ENCODE data around the gene TGIF1. TPM values are rescaled to one million over a fixed set of nuclear protein-coding genes. Genes with fewer than 3 reads are reported as not detected.

TGIF1 gene
- polyA plus RNA-seq, 3 donors from 2014 or later: 16.0 to 31.7 (median 18.3) TPM

DNA sequence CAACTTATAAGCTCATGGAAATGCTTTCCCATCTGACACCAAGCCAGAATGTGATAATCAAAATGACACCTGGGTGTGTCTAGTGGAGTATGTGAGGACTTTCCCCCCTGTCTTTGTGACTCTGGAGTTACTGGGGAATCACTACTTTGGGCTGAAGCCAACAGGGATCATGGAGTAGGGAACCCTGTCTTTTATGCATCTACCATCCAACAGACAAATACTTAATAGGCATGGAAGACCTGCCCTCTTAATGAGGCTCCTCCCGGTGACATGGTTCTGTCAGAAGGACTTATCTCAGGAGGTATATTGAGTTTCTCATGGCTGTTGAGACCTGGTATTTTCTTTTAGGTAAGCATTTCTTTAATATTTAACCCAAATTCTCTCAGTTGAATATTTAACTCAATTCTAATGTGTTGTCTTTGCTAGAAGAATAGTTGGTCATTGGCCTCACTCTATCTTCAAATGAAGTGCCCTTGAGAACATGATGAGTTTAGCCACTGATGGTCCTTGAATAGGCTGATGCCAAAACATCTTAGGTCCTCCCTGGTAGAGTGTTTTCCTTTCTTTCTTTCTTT lies 42.1 kb downstream of the TGIF1 start:
- H3K27ac Mint-ChIP-seq: no peak overlapping the region
- H3K36me3 Mint-ChIP-seq: no peaks in the 10 kb centered on the region
- DNase-seq: no peak
- peaks cover 0 to 7% of the 10 kb centered on the region in 2 donors for H3K4me1 Mint-ChIP-seq
- H3K9me3 Mint-ChIP-seq: no peaks in the 10 kb centered on the region
- H3K4me3 Mint-ChIP-seq: no peak overlapping the region
- peaks cover 2 to 14% (median 3%) of the 10 kb centered on the region in 3 donors for H3K27me3 Mint-ChIP-seq (ENCODE audit: low read depth in 3 of 3)

DNA sequence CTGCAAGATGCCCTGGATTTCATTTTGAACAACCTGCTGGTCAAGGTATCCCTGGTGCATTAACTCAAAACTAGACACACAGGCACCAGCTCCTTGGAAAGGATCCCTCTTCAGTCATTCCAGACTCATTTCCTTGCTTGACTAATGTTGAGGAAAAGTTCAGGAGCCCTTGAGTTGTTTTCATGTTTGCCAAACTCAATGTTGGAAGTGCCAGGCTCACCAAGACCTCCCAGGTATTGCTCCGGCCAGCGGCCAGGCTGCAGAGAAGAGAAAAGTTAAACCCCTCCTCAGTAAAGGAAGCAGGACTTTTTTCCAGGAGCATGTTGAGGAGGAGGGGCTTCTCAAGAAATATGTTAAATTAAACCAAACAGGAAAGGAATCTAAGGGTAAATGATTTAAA lies 42.7 kb downstream of the TGIF1 start:
- no peak overlapping the region for H3K4me3 Mint-ChIP-seq

GRCh38 chr18:3493501-3494244 lies 43.7 kb downstream of the TGIF1 start:
- H3K4me1 Mint-ChIP-seq: peaks cover 3 to 17% of the 10 kb centered on the region in 2 donors
- H3K9me3 Mint-ChIP-seq: no peaks in the 10 kb centered on the region
- no peak overlapping the region for H3K4me3 Mint-ChIP-seq
- no peaks in the 10 kb centered on the region for H3K36me3 Mint-ChIP-seq
- no peak overlapping the region for H3K27ac Mint-ChIP-seq
- no peak for DNase-seq
- H3K27me3 Mint-ChIP-seq (ENCODE audit: low read depth in 3 of 3): peaks cover 8 to 19% (median 10%) of the 10 kb centered on the region in 3 donors

More for the DNA sequence above, 42.7 kb downstream of the TGIF1 start:
- DNase-seq: no peak
- Mint-ChIP-seq H3K27ac (no peak overlapping the region), H3K4me1 (peaks cover 0 to 7% of the 10 kb centered on the region in 2 donors), H3K9me3 (no peaks in the 10 kb centered on the region), H3K27me3 (ENCODE audit: low read depth in 3 of 3) (peaks cover 2 to 14% (median 3%) of the 10 kb centered on the region in 3 donors), H3K36me3 (no peaks in the 10 kb centered on the region)

DNA sequence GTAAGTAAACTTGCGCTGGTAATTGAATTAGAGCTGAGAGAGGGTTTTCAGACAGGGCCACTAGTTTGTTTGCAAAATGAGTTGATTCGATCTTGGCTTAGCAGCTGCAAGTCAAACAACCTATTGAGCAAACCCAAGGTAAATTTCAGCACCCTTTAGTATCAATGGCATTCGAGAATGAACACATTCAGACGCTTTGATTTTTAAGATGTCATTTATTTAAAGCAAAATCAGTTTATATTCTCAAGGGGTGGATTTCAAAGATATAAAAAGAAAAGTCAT lies 44.2 kb downstream of the TGIF1 start:
- Mint-ChIP-seq H3K27ac (no peak overlapping the region), H3K9me3 (no peaks in the 10 kb centered on the region), H3K4me3 (no peak overlapping the region), H3K27me3 (ENCODE audit: low read depth in 3 of 3) (peaks cover 10 to 19% (median 12%) of the 10 kb centered on the region in 3 donors), H3K36me3 (no peaks in the 10 kb centered on the region), H3K4me1 (peaks cover 4 to 21% of the 10 kb centered on the region in 2 donors)
- DNase-seq: no peak

GRCh38 chr18:3494569-3494968 lies 44.6 kb downstream of the TGIF1 start:
- Mint-ChIP-seq H3K36me3 (no peaks in the 10 kb centered on the region), H3K27ac (no peak overlapping the region), H3K4me1 (peaks cover 6 to 25% of the 10 kb centered on the region in 2 donors), H3K27me3 (ENCODE audit: low read depth in 3 of 3) (peaks cover 14 to 21% (median 16%) of the 10 kb centered on the region in 3 donors), H3K9me3 (no peaks in the 10 kb centered on the region), H3K4me3 (no peak overlapping the region)
- DNase-seq: no peak

DNA sequence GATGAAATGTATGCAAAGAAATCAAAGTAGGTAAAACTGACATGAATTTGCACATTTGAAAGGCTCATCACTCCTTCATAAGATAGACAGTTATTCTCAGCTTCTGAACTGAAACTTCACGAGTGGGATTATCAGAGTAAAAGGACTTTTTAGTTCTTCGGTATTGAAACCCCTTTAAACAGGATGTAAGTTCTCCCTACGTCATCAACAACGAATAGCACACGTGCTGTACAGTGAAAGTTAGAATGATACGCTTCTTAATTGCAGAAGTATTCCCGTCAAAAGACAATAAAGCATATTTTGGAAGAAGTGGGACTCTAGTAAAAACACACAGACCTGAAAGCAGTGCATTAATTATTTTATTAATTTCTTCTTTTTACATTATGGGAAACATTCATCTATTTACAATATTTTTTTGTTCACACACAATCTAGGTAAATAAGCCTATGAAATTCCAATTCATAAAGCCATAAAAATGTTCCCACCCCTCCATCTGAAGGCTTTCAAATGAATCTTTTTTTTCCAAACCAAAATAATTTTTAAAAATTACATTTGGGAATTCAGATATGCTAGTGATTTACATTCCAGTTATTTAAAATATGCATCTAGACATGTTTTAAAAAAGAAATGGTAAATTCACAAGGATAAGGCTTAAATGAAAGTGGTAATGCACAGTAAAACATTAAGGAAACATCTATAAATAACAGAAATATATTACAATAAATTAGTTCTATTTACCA lies 45.9 kb downstream of the TGIF1 start:
- no peak for DNase-seq
- peaks cover 12 to 32% (median 22%) of the 10 kb centered on the region in 3 donors for H3K27me3 Mint-ChIP-seq (ENCODE audit: low read depth in 3 of 3)
- no peaks in the 10 kb centered on the region for H3K9me3 Mint-ChIP-seq
- no peaks in the 10 kb centered on the region for H3K36me3 Mint-ChIP-seq
- no peak overlapping the region for H3K27ac Mint-ChIP-seq
- peaks cover 11 to 29% of the 10 kb centered on the region in 2 donors for H3K4me1 Mint-ChIP-seq
- H3K4me3 Mint-ChIP-seq: no peak overlapping the region

DNA sequence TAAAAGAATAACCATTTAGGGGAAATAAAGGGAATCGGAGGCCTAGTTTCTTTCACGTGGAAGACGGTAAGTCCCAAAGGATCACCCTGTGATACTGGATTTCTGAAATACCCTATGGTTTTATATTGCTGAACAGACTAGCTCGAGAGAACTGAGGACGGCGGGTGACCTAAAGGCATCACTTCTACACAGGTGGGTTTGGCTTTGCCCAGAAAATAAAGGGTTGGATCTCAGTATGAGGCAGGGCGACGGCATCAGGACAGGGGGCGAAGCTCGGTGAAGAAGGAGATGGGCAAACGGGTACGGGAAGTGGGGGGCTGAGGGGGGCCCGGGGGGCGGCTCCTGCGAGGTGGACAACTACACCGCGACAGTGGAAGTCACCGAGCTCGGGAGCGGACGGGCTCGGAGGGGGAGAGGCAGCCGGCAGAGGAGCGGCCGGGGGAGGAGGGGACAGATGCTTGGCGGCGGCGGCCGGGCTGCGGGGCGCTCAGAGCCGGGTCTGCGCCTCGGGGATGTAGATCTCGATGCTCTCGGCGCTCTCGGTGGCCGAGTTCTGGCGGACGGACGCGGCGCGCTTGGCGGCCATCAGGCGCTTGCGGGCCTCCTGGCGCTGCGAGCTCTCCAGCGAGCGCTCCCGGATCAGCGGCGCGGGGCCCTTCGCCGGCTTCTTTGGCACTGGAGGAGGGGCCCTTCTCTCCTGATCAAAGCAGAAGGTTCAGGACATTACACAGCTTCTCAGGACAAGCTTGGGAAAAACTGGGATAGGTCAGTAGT lies 48.9 kb downstream of the TGIF1 start:
- DNase-seq: peak in 2 of 3 donors; percentile 5 to 21
- Mint-ChIP-seq H3K4me1 (peaks cover 11 to 22% of the 10 kb centered on the region in 2 donors), H3K27ac (no peak overlapping the region), H3K27me3 (ENCODE audit: low read depth in 3 of 3) (peaks cover 15 to 28% (median 22%) of the 10 kb centered on the region in 3 donors), H3K4me3 (peak overlapping the region; percentile 65 to 76 (median 70)), H3K9me3 (no peaks in the 10 kb centered on the region), H3K36me3 (no peaks in the 10 kb centered on the region)

- H3K36me3 Mint-ChIP-seq: no peaks in the 10 kb centered on the region
- no peak for DNase-seq
- peak overlapping the region; percentile 65 to 76 (median 69) for H3K4me3 Mint-ChIP-seq
- no peak overlapping the region for H3K27ac Mint-ChIP-seq
- no peaks in the 10 kb centered on the region for H3K9me3 Mint-ChIP-seq
- peaks cover 11 to 22% of the 10 kb centered on the region in 2 donors for H3K4me1 Mint-ChIP-seq
- peaks cover 15 to 28% (median 18%) of the 10 kb centered on the region in 3 donors for H3K27me3 Mint-ChIP-seq (ENCODE audit: low read depth in 3 of 3)
These were observed 49.5 kb downstream of the TGIF1 start for GRCh38 chr18:3499501-3499900.

GRCh38 chr18:3500016-3500415 lies 50.0 kb downstream of the TGIF1 start:
- Mint-ChIP-seq H3K27me3 (ENCODE audit: low read depth in 3 of 3) (peaks cover 15 to 28% (median 19%) of the 10 kb centered on the region in 3 donors), H3K27ac (no peak overlapping the region), H3K36me3 (no peaks in the 10 kb centered on the region), H3K4me3 (peak overlapping the region in 2 of 5 donors; percentile 65 to 76), H3K9me3 (no peaks in the 10 kb centered on the region), H3K4me1 (peaks cover 11 to 22% of the 10 kb centered on the region in 2 donors)
- DNase-seq: no peak

DNA sequence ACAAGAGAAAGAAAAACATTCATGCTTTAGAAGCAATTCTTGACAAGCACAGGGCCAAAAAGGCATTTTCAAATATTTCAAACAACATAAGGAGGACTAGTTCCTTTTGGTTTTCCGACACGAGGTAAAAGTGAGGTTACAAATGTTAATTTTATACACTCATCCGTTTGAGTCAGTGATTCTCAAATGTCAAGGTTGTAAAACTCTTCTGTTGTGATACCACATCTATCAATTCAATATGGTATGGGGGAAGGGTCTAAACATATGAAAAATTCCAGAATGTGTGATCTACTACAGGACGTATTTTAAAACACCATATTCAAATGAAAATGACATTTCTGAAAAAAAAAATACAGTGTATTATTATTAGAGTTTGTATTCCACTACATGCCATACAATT lies 52.7 kb downstream of the TGIF1 start:
- no peaks in the 10 kb centered on the region for H3K36me3 Mint-ChIP-seq
- no peaks in the 10 kb centered on the region for H3K9me3 Mint-ChIP-seq
- peaks cover 11 to 22% of the 10 kb centered on the region in 2 donors for H3K4me1 Mint-ChIP-seq
- peaks cover 17 to 28% (median 22%) of the 10 kb centered on the region in 3 donors for H3K27me3 Mint-ChIP-seq (ENCODE audit: low read depth in 3 of 3)
- H3K4me3 Mint-ChIP-seq: no peak overlapping the region
- H3K27ac Mint-ChIP-seq: no peak overlapping the region
- DNase-seq: no peak

GRCh38 chr18:3504637-3505036 lies 54.7 kb downstream of the TGIF1 start:
- no peaks in the 10 kb centered on the region for H3K36me3 Mint-ChIP-seq
- peaks cover 4% of the 10 kb centered on the region in 2 donors for H3K4me1 Mint-ChIP-seq
- H3K27ac Mint-ChIP-seq: no peak overlapping the region
- H3K27me3 Mint-ChIP-seq (ENCODE audit: low read depth in 3 of 3): peaks cover 5 to 17% (median 14%) of the 10 kb centered on the region in 3 donors
- H3K4me3 Mint-ChIP-seq: no peak overlapping the region
- DNase-seq: no peak
- H3K9me3 Mint-ChIP-seq: no peaks in the 10 kb centered on the region

GRCh38 chr18:3508576-3509549 lies 58.9 kb downstream of the TGIF1 start:
- H3K4me1 Mint-ChIP-seq: peaks cover 21 to 27% of the 10 kb centered on the region in 2 donors
- no peaks in the 10 kb centered on the region for H3K36me3 Mint-ChIP-seq
- no peak overlapping the region for H3K4me3 Mint-ChIP-seq
- H3K9me3 Mint-ChIP-seq: no peaks in the 10 kb centered on the region
- no peak overlapping the region for H3K27ac Mint-ChIP-seq
- no peak for DNase-seq
- peaks cover 6 to 10% (median 7%) of the 10 kb centered on the region in 3 donors for H3K27me3 Mint-ChIP-seq (ENCODE audit: low read depth in 3 of 3)

Measured in immature natural killer cell (primary cell).